Measurements from ENCODE around the gene OBSL1.

OBSL1 gene

DNA sequence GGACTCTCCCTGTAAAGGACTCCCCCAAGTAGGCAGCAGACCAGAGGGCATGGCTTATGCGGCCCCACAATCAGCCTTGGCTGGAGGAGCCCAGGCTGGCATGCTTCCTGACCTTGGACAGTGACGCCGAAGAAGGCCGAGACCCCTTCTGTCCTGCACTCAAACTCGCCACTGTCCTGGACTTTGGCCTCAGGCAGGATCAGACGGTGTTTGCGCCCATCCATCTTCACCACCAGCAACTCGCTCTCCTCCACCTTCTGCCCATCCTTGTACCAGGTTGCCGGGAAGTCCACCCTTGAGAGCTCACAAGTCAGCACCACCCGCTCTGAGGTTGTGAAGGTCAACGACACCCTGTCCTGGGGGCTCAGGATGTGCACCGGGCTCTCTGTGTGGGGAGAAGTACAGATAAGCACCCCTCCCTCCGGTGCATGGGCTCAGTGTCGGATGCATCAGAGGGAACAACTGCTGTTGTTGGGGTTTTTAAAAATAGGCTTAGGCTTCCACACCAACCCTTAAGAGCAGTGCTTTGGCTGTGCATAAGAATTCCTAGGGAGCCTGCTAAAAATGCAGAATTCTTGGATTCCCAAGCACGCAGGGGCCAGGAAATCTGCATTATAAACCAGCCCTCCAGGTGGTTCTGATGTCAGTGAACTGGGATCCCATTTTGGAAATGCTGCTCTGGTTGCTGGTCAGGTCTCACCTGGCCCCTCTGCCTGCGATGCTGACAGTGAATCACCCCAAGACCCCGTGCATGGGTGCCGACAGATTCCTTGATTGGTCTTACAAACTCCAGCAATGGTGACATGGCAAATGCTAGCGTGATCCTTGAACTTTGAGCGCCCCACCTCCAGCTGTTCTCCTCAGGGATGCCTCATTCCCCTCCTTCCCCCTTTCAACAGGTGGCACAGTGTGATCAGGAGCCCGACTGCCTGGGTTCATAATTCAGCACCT lies 5.9 kb downstream of the OBSL1 start:
- DNase-seq (ENCODE audit: low read depth), result no peak

DNA sequence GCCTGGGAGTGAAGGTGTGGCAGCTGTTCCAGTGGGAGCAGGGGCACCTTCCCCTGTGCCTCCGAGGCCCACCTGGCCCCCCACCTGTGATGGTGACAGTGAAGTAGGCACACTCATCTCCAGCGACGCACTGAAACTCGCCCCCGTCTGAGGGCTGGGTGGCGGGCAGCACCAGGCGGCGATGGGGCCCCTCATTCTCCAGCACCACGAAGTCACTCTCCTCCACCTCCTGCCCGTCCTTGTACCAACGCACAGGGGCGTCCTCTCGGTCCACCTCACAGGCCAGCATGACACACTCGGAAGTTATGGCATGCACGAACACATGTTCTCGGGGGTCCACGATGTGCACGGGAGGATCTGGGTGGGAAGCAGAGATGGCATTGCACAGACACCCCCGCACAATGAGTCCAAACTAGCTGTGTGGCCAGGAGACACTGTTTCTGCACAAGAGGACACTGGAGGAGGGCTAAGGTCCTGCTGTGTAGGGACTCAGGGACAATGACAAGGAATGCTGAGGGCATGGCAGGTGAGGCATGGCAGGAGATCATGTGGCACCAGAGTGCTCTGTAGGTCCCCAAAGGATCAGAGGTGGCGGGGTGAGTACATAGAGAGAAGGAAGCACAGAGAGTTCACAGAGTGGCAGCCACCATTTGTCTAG lies 7.9 kb downstream of the OBSL1 start:
- DNase-seq (ENCODE audit: low read depth), result no peak

DNA sequence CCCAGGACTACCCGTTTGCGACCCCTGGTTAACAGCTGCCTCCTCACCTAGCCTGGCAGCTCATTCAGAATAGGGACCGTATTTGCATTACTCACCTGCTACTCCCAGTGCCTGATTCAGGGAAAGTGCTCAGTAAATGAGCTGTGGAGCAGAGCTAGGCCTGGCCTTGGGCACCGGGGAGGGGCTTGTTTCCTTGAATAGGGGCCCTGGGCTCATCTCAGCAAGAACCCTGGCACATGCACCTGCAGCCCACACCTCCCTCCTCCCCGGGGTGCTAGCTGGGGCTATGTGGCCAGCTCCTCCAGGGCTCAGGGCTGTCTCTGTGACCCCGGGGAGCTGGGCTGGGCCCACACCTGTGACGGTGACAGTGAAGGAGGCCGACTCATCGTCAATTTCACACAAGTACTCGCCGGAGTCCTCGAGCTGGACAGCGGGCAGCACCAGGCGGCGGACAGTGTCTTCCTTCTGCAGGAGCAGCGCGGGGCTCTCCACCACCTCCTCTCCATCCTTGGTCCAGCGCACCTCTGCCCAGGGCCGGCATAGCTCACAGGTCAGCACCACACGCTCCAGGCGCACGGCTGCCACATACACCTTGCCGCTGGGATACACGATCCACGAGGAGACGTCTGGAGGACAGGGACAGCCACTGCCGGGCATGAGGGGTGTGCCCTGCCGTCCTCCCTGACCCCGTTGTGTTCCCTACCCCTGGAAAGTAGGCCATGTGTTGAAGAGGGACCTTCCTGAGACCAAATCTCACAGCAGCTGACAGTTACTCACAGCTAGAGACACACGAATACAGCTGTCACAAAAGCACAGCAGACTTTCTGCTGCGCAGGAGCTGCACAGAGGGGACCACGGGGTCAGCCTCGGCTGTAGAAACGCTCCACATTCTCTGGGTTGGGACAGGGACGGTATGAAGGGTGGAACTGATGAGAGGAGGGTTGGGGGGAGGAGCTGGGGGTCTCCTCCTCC lies 9.0 kb downstream of the OBSL1 start:
- DNase-seq (ENCODE audit: low read depth), result no peak

DNA sequence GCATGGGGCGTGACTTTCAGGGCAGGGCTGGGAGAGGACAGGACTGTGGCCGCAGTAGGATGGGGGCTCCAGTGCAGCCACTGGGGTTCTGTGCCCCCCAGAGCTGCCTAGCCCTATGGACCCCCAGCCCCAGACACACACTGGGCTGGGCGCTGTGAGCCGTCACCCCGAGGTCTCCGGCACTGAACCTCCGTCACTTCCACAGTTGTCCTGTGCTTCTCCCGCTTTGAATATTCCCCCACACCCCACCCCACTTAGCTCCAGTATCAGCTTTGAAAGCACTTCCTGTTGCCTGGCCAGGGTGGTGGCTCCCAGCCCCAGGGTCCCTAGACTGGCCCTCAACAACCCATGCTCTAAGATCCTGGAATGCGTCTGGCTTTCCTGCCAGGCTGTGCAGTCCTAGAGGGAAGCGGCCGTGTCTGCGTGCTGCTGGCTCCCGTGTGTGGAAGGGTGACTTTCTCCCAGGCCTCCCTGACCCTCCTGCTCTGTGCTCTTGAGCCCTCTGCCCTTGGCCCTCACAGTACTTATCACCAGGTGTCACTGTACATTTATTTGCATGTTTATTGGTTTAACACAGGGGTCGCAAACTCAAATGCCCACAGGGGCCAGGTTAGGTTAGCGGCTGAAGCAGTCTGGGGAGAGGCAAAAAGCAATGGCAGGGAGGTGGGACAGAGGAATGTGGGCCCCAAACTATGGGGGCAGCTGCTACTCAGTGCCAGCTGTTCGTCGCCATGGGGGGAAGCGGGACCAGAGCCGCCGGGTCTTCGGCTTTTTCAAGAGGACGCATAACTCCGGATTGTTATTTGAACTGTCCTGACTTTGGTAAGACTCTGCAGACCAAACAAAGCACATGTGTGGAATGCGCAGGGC lies 9.9 kb downstream of the OBSL1 start:
- DNase-seq (ENCODE audit: low read depth), result no peak

DNA sequence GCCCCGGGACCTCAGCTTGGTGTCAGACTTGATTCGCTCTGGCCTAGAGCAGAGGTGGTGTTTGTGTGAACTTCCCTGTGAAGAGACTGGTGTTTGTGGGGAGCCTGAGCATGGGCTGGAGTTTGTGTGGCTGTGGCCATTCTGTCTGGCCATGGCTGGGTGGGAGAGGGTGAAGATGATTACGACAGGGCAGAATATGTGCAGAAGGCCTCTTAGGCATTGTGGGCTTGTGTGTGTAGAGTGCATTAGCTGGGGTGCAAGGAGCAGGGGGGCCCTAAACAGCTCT lies 10.5 kb downstream of the OBSL1 start:
- DNase-seq (ENCODE audit: low read depth), result no peak

DNA sequence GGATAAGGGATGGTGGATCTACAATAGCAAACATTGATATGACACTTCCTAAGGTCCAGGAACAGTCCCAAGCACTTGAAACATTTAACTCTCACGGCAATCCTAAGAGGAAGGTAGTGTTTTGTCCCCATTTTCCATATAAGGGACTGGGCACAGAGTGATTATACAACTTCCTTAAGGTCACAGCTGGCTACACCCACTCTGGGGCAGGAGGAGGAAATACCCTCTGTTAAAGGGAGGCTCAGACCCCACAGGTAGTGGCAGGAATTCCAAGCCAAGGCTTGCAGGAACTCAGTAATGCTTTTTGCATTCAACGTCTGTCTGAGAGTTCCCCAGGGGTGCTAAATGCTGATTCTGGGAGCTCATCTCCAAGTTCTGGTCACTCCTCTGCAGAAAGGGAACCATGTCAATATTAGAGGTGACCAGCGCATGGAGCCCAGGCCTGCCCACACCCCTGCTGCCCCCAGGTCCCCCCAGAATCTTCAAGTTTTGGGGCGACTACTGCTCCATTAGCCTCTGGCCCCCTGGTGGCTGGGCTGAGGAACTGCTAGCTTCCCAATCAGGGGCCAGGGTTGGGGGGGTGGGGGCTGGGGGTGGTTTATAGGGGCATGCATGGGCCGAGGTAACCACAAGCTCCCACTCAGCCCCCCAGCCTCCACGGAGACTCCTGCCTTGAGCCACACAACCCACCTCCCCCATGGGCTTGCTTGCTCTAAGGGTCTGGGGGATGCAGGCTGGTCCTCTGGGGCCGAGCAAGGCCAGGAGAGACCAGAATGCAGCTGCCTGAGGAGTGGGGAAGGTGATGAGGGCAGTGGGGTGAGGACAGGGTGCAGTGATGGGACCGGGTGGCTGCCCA lies 11.1 kb downstream of the OBSL1 start:
- DNase-seq (ENCODE audit: low read depth), result no peak

DNA sequence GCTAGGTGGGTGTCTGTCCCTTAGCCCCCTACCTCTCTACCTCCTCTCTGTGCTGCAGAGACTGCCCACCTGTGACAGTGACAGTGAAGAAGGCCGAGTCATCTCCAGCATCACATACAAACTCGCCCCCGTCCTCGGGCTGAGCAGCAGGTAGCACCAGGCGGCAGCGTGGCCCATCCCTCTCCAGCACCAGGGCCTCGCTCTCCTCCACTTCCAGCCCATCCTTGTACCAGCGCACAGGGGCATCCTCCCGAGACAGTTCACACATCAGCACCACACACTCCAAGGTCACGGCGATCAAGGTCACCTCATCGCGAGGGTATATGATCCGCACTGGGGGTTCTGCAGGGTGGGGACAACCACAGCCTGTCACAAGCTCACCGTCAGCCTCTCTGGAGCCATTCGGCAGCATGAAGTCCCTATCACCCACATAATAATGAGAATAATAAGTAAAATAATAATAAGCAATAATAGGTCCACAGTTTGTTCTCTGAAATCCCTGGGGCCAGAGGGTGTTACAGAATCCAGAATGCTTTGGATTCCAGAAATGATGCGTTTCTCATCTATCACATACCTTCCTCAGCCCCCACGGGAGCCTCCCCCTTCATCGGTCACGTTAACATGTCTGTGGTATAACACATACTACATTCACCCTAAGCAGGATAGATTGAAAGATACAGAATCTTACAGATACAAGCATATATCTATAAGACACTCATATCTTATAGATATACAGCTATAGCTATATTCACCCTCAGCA lies 12.0 kb downstream of the OBSL1 start:
- DNase-seq (ENCODE audit: low read depth), result no peak

DNA sequence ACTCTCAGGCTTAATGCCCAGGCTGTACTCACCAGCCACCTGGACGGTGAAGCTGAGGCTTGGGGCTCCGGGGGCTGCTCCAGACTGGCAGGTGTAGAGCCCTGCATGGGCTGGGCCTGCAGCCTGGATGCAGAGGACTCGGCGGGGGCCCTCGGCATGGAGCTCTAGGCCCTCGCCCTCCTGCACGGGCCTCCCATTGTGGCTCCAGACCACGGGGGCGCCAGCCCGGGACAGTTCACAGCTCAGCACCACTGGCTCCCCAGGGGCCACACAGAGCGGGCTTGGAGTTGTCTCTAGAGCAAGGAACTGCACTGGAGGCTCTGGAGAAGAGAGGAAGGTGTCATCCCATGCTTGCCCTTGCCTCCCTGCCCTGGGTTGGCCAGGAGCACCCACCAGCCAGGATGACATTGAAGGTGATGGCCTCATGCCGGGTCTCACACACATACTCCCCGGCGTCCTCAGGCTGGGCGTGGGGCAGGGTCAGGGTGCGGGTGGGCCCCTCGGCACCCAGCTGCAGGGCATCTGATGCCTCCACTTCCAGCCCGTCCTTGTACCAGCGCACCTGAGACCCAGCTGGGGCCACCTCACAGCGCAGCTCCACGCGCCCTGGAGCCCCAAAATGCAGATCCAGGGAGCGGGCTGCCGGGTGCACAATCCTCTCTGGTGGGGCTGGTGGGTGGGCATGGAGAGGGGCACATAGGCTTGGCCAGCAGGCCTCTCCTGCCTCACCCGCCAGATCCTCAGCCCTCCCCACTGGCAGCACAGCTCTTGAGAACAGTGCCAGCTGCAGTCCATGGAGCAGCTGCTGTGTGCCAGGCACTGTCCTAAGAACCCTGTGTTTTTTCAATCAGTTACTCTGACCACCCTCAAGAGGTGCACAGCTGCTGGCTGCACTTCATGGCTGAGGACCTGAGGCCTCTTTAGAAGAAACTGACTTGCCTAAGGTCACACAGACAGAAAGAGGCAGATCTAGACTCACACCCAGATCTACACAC lies 13.3 kb downstream of the OBSL1 start:
- no peak for DNase-seq (ENCODE audit: low read depth)

DNA sequence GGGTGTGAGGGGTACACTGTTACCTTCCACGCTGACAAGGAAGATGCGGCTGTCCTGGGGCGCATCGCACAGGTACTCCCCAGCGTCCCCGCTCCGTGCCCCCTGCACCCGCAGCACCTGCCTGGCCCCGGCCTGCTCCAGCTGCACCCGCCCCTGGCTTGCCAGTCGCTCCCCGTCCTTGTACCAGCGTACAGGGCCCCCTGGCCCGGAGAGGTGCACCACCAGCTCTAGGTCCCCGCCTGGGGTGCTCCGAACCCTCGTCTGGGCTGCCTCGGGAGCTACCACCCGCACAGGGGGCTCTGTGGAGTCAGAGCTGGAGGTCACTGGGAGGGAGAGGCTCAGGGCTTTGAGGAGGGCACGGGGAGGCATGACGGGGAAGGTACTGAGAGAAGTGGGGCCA lies 14.0 kb downstream of the OBSL1 start:
- DNase-seq (ENCODE audit: low read depth), result no peak

DNA sequence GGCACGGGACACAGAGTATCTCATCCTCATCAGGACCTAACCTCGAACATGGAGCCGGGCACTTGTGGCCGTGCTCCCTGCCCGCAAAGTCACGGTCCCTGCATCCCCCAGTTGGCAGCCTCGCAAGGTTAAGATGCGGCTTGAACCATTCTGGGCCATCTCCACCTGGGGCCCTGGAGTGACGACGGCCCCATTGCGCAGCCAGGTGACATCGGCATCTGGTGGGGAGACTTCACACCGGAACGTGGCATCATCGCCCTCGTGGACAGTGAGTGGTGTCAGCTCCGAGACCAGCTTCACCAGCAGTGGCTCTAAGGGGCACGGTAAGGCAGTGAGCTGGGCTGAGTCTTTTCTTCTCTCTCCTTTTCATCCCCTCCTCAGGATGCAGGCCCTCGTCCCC lies 14.9 kb downstream of the OBSL1 start:
- DNase-seq (ENCODE audit: low read depth), result no peak

DNA sequence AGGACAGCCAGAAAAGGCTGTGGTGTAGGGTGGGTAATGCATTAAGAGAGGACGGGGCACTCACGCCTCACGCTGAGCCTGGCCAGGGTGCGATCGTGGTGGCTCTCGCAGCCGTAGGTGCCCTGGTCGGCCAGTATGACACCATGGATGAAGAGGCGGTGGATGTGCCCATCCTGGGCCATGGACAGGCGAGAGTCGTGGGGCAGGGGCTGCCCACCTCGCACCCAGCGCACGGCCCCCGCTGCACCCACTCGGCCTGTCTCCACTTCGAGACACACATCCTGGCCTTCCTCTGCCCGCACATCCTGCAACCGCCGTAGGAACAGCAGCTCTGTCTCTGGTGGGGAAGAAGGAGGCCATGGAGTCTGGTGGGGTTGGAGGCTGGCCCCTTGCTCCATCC lies 15.4 kb downstream of the OBSL1 start:
- no peak for DNase-seq (ENCODE audit: low read depth)

DNA sequence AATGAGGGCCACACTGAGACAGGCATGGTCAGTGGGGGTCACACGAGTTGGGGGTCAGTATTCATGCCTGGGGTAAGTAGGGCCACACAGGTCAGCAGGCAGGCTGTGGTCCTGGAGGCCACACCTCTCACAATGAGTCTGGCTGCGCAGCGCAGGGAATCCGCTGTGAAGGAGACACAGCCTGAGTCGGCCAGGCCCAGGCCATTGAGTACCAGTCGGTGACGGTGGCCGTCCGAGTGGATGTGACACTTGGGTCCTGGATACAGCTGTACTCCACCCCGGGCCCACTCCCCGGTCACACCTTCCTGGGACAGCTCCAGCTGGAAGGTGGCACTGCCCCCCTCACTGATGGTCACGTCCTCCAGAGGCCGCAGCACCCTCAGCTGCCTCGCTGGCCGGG lies 17.0 kb downstream of the OBSL1 start:
- DNase-seq (ENCODE audit: low read depth), result no peak

DNA sequence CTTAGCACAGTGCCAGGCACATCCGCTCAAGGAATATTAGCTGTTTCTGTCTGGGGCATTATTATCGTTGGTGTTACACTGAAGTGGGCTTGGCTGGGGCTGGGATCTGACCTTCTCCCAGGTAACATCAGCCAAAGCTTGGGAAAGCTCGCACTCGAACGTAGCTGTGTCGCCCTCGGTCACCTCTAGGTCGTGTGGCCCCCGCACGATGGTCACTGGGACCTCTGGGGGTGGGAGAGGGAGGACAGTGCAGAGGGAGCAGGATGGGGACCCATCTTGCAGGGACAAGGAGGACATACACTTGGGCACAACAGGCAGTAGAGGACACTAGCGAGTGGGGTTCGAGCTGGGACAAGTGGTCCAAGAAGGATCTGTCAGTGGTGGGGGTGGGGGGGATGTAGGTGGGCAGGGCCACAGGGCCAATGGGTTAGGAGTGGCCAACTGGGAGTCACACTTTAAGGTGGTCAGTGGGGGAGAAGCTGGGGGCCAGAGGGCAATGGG lies 17.8 kb downstream of the OBSL1 start:
- DNase-seq (ENCODE audit: low read depth), result no peak

DNA sequence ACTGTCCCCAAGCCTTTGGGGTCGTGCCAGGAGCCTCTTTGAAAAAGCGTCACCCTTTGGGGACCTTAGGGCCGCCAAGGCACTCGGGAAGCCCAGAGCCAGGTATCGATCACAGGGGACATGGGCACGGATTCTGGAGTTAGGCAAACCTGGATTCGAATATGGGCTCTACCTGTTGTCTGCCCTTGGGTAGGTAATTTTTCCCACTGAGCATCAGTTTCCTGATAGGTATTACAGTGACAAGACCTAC lies 18.2 kb downstream of the OBSL1 start:
- DNase-seq (ENCODE audit: low read depth), result no peak

DNA sequence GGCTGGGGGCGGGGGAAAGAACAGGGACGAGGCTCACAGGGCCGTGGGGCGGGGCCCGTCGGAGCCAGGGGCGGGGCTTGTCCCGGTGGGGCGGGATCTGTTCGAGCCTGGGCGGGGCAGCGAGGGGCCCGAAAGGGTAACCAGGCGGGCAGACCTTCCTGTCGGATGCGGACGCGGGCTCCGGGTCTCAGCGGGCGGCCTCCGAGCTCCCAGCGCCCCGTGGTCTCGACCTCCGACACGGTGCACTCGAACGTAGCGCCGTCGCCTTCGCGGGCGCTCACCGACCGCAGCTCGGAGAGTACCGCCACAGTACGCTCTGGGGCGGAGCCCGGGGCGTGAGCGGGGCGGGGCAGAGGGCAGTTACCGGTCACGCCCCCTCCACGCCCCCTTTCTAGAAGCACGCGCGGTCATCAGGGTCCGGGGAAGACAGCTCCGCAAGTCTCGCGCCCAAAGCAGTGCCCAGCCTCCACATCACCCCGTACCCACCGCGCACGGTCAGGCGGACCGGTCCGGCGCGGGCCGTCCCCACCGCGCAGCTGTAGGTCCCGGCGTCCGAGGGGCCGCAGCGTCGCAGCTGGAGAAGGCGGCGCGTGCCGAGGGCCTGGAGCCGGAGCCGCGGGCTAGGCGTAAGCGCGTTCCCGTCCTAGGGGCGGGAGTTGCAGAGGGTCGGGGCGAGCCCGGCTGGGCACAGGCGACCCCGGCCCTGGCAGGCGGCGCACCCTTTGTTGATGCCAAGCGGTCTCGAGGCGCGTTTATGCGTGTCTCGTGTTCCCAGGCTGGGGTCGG lies 18.8 kb downstream of the OBSL1 start:
- peak; percentile 78 for DNase-seq (ENCODE audit: low read depth)

DNA sequence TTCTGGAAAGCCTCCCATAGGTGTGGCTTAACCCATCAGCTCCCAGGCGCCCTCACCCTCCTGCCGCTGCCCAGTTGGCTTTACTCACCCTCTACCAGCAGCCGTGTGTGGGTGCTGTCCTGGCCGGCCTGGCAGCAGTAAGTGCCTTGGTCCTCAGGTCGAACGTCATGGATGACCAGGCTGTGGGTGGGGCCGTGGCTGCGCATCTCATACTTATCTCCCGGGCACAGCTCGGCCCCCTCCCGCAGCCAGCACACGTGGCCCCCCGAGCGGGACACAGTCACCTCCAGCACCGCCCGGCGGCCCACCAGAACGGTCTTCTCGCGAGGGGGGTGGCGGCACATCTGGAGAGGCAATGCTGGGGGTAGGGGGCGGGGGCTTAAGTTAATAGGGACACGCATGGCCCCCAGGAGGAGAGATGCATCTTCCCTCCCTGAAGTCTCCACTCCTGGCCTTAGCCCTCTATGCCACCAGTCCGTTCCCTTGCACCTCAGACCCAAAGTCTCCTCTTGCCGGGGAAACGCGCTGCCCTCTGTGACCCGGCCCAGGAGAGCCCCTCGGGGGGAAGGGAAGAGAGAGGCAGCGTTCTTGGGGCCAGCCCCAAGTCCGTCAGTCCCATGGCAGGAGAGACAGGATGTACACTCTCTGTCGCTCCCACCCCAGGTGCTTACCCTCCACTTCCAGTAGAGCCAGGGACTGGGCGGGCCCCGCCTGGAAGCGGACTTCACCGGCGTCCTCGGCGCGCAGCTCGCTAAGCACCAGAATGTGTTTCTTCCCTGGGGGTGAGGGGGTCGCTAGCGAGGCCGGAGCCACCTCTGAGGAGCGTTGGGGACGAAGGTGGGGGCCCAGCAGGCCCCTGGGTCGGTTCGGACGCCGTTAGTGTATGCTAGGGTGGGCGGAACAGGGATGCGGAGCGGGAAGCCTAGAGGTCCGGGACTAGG lies 19.6 kb downstream of the OBSL1 start:
- DNase-seq (ENCODE audit: low read depth), result peak; percentile 34

DNA sequence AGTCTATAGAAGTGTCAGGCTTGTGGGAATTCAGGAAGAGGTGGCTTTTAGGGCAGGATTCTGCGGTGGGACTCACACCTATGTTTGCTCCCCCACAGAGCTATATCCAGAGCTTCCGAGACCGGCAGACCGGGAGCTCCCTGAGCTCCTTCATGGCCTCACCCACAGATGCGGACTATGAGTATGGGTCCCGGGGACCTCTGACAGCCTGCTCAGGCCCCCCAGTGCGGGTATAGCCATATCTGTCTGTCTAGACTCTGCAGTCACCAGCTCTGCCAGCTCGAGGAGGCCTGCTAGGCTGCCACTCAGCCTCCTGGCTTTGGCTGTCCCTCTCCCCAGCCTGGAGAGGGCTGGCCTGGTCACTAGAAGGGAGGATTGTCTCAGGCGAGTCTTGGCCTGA lies 21.7 kb downstream of the OBSL1 start:
- DNase-seq (ENCODE audit: low read depth), result no peak
